GM19452 (cell line): Measurements from ENCODE around the gene TP53I13.

ENCODE experiments used
- ATAC-seq: cut with Tn5 transposase; IDR thresholded peaks from one replicate; pipeline ENCODE4 v1.9.1; 2021; ENCODE audit not compliant: unreplicated experiment

Gene TP53I13

GRCh38 chr17:29579866-29580771 is 11.6 kb downstream of the TP53I13 start:
- peak; percentile 85 for ATAC-seq

- ATAC-seq = no peak
Measured at GRCh38 chr17:29581583-29582253, 13.2 kb downstream of the TP53I13 start.

GRCh38 chr17:29582254-29582765 is 13.8 kb downstream of the TP53I13 start:
- no peak for ATAC-seq

- ATAC-seq = no peak
Measured at GRCh38 chr17:29582772-29583171, 14.3 kb downstream of the TP53I13 start.

GRCh38 chr17:29583324-29584248 is 15.1 kb downstream of the TP53I13 start:
- ATAC-seq = no peak

GRCh38 chr17:29584452-29585079 is 16.1 kb downstream of the TP53I13 start:
- no peak for ATAC-seq

GRCh38 chr17:29585080-29585751 is 16.7 kb downstream of the TP53I13 start:
- no peak for ATAC-seq

- ATAC-seq = no peak
Measured at GRCh38 chr17:29586676-29587469, 18.4 kb downstream of the TP53I13 start.

- ATAC-seq = no peak
Measured at GRCh38 chr17:29587591-29587990, 19.1 kb downstream of the TP53I13 start.

- no peak for ATAC-seq
Measured at GRCh38 chr17:29588017-29588561, 19.6 kb downstream of the TP53I13 start.

GRCh38 chr17:29588562-29589411 is 20.3 kb downstream of the TP53I13 start:
- ATAC-seq = peak; percentile 12

GRCh38 chr17:29589524-29590410 is 21.3 kb downstream of the TP53I13 start, which contains the start of gene GIT1:
TSS of gene GIT1 (minus strand) at chr17:29589648. CDS start at chr17:29589378, 270 bp downstream.
- ATAC-seq = peak; percentile 47

- no peak for ATAC-seq
Measured at GRCh38 chr17:29590411-29591145, 22.1 kb downstream of the TP53I13 start.

- ATAC-seq = no peak
Measured at GRCh38 chr17:29591146-29591736, 22.7 kb downstream of the TP53I13 start.

GRCh38 chr17:29591737-29592608 is 23.5 kb downstream of the TP53I13 start:
- no peak for ATAC-seq
